Thoracic aorta endothelial cell (primary cell): Measurements from ENCODE around the gene NKX2-8. TPM values are rescaled to one million over a fixed set of nuclear protein-coding genes. Genes with fewer than 3 reads are reported as not detected.

Experiments
- total RNA-seq: library from RNA; depleted of rRNA; stranded (reverse); fragments of >200 nt; gene quantifications from 2 replicates; pipeline ENCODE4 v1.2.3, GENCODE V29; 2012

NKX2-8 gene
- not detected in 2 replicates for total RNA-seq

DNA sequence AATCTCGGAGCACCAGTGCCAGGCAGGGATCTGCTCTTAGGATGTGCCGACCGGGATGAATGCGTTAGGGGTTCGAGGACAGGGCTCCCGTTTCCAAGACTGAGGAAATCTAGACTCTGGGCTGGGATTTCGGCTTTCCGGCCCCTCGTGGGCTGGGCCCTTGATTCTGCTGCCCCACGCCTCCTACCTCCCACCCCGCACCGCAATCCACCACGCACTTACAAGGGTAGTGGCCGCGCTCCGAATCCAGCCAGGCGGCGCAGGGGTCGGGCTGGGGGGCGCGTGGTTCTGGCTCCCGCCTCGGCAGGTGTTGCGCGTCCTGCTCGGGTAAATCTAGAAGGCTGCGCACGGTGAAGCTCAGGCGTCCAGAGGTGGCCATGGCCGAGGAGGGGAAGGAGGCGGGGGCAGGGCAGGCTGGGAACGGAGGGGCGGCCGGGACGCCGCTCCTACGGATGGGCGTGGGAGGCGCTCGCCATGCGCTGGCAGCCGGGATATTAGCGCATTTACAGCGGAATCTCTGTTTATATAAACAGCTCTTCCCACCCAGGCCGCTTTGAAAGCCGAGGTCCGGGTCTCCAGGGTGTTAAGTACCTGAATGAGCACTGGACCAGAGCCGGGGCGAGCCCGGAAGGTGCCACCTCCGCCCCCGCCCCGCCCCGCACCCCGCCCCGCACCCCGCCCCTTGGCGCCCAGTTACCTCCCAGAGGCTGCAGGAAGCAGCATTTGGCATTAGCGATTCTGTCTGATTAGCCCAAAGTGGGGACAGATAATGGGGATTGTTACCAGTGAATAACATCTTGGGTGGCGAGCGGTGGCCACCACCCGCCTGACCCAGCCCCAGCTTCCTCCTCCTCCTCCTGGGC is at the start of gene NKX2-8:
Gene NKX2-8, minus strand, starts transcription at position 604 of the 863 bp plus-strand sequence. Its CDS starts 225 bp downstream, at position 379.

Other genes with a start within 250 kb of the NKX2-8 start
- gene NKX2-1, start 62.4 kb downstream of the NKX2-8 start, total RNA-seq = not detected in 2 replicates
- gene PAX9, start 79.2 kb upstream of the NKX2-8 start, total RNA-seq = under 0.01 and 0.07 TPM in 2 replicates